ENCODE data around the gene INF2.

- TF ChIP-seq EGR1 (IDR thresholded peaks at IDR 0.05; ENCODE audit: low read depth in 2 of 2) (no peak), CTCF (IDR thresholded peaks at IDR 0.05; ENCODE audit: low read depth, low read length, missing input control) (no peak), REST (IDR thresholded peaks at IDR 0.05) (no peak), TAF1 (conservative IDR thresholded peaks at IDR 0.05) (no peak), JUND (IDR thresholded peaks at IDR 0.05) (no peak), YY1 (IDR thresholded peaks at IDR 0.05) (no peak)
- TF ChIP-seq, protein P1, sequence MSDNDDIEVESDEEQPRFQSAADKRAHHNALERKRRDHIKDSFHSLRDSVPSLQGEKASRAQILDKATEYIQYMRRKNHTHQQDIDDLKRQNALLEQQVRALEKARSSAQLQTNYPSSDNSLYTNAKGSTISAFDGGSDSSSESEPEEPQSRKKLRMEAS (IDR thresholded peaks at IDR 0.05): no peak
- TF ChIP-seq, protein P2, sequence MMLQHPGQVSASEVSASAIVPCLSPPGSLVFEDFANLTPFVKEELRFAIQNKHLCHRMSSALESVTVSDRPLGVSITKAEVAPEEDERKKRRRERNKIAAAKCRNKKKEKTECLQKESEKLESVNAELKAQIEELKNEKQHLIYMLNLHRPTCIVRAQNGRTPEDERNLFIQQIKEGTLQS (IDR thresholded peaks at IDR 0.05): no peak
These were observed 28.8 kb upstream of the INF2 start for GRCh38 chr14:104660597-104660996.
